H1 (cell line): ENCODE measurements around the gene ACYP2. TPM values are rescaled to one million over a fixed set of nuclear protein-coding genes. Genes with fewer than 3 reads are reported as not detected.

Experiments used
- CTCF ChIA-PET: fragments of 300-600 bp; sonication (Branson Sonifier 250); formaldehyde crosslinking; loops from one replicate; lab custom pipeline; 2021; ENCODE audit not compliant: partially characterized antibody; lab: Charles Lee
- POLR2A ChIA-PET: fragments of 300-600 bp; sonication (Branson Sonifier 250); formaldehyde crosslinking; loops from one replicate; lab custom pipeline; 2021; ENCODE audit warnings: inconsistent platforms; ENCODE audit not compliant: partially characterized antibody; lab: Charles Lee
- DNase-seq, 2 experiments: peaks; one replicate each; pipeline versions ENCODE4 v3.0.0 to v3.0.0-alpha.2; 2010 to 2022; ENCODE audit warnings: low spot score in 2 of 2, low read depth in 1 of 2, mixed read lengths in 1 of 2
- FAIRE-seq: peaks from 2 replicates; lab custom pipeline; 2011; peaks lifted over from hg19 to GRCh38; lab: Jason Lieb, UNC
- H2AFZ ChIP-seq: 2 replicates; pipeline ENCODE4 v1.8.1; 2012; ENCODE audit warnings: low read length, inconsistent platforms
- H2AK5ac ChIP-seq: 2 replicates; pipeline ENCODE4 v1.6.1; 2013; ENCODE audit warnings: low read depth, low read length
- H2BK120ac ChIP-seq: replicated peaks from 2 replicates; pipeline ENCODE3; 2013; ENCODE audit warnings: low read depth, low read length, inconsistent platforms
- H2BK12ac ChIP-seq: 2 replicates; pipeline ENCODE4 v1.6.1; 2013; ENCODE audit warnings: low read depth, low read length
- H2BK15ac ChIP-seq: 2 replicates; pipeline ENCODE4 v1.6.1; 2013; ENCODE audit warnings: low read length
- H2BK20ac ChIP-seq: 2 replicates; pipeline ENCODE4 v1.6.1; 2013; ENCODE audit warnings: low read length
- H2BK5ac ChIP-seq: 2 replicates; pipeline ENCODE4 v1.6.1; 2013; ENCODE audit warnings: low read depth, low read length
- H3K14ac ChIP-seq: 2 replicates; pipeline ENCODE4 v1.6.1; 2013; ENCODE audit warnings: inconsistent platforms; ENCODE audit not compliant: insufficient read length
- H3K18ac ChIP-seq: 2 replicates; pipeline ENCODE4 v1.6.1; 2013; ENCODE audit warnings: low read length; ENCODE audit errors: extremely low read depth
- H3K23ac ChIP-seq: 2 replicates; pipeline ENCODE4 v1.6.1; 2013; ENCODE audit warnings: inconsistent platforms; ENCODE audit not compliant: insufficient read length
- H3K23me2 ChIP-seq: 2 replicates; pipeline ENCODE4 v1.6.1; 2013; ENCODE audit warnings: low read depth, low read length
- H3K27ac ChIP-seq: 2 replicates; pipeline ENCODE4 v1.6.1; 2011; ENCODE audit warnings: low read depth, low read length, inconsistent platforms
- H3K27me3 ChIP-seq, 4 experiments: replicated peaks in 1 of 4; 1 replicate in 1 of 4; 2 replicates in 3 of 4; pipeline versions ENCODE4 v1.6.1 to v1.8.1; 2011 to 2013; ENCODE audit warnings: low read length in 3 of 4, mild to moderate bottlenecking in 3 of 4, inconsistent platforms in 2 of 4, mixed read lengths in 2 of 4, moderate library complexity in 1 of 4; ENCODE audit not compliant: control insufficient read depth in 3 of 4, insufficient read depth in 3 of 4; ENCODE audit errors: extremely low read depth in 1 of 4
- H3K36me3 ChIP-seq, 4 experiments: 2 replicates each; pipeline versions ENCODE4 v1.6.1 to v1.8.1; 2011 to 2013; ENCODE audit warnings: mild to moderate bottlenecking in 4 of 4, low read length in 3 of 4, moderate library complexity in 2 of 4, control low read depth in 1 of 4, inconsistent platforms in 1 of 4; ENCODE audit not compliant: insufficient read depth in 4 of 4, control insufficient read depth in 2 of 4
- H3K4ac ChIP-seq: replicated peaks from 2 replicates; pipeline ENCODE3; 2013; ENCODE audit warnings: low read length, low read depth, mixed read lengths, inconsistent platforms; ENCODE audit not compliant: insufficient read length
- H3K4me1 ChIP-seq, 4 experiments: replicated peaks in 1 of 4; 1 replicate in 1 of 4; 2 replicates in 3 of 4; pipeline versions ENCODE4 v1.6.1 to v1.8.1; 2011 to 2013; ENCODE audit warnings: low read length in 3 of 4, inconsistent platforms in 2 of 4, mixed read lengths in 1 of 4; ENCODE audit not compliant: insufficient read depth in 4 of 4, control insufficient read depth in 3 of 4
- H3K4me2 ChIP-seq, 2 experiments: 2 replicates each; pipeline versions ENCODE4 v1.6.1 to v1.8.1; 2011 to 2013; ENCODE audit warnings: low read depth in 2 of 2, low read length in 2 of 2, control low read depth in 1 of 2, inconsistent platforms in 1 of 2, mild to moderate bottlenecking in 1 of 2; ENCODE audit not compliant: insufficient read depth in 1 of 2
- H3K4me3 ChIP-seq, 4 experiments: fragments of 200-600, 300-600 bp in 1 of 4; sonication (generic), shearing (Covaris generic), sonication (Bioruptor Twin) in 1 of 4; 2 replicates each; pipeline versions ENCODE4 v1.5.1 to v1.8.1; 2011 to 2016; ENCODE audit warnings: low read length in 4 of 4, low read depth in 3 of 4, control low read depth in 2 of 4, inconsistent platforms in 2 of 4, mild to moderate bottlenecking in 2 of 4, mixed read lengths in 1 of 4, moderate library complexity in 1 of 4; ENCODE audit not compliant: insufficient read depth in 2 of 4; ENCODE audit errors: extremely low read depth in 1 of 4
- H3K56ac ChIP-seq: replicated peaks from 2 replicates; pipeline ENCODE3; 2013; ENCODE audit warnings: low read depth, mild to moderate bottlenecking, mixed read lengths, low read length, inconsistent platforms; ENCODE audit not compliant: insufficient read length
- H3K79me1 ChIP-seq: 2 replicates; pipeline ENCODE4 v1.6.1; 2013; ENCODE audit warnings: low read depth, low read length, control low read depth
- H3K79me2 ChIP-seq, 2 experiments: 2 replicates each; pipeline versions ENCODE4 v1.6.1 to v1.8.1; 2012 to 2013; ENCODE audit warnings: low read length in 2 of 2, mild to moderate bottlenecking in 2 of 2, inconsistent platforms in 1 of 2; ENCODE audit not compliant: insufficient read depth in 2 of 2, control insufficient read depth in 1 of 2
- H3K9ac ChIP-seq, 4 experiments: replicated peaks in 1 of 4; 1 replicate in 1 of 4; 2 replicates in 3 of 4; pipeline versions ENCODE4 v1.6.1 to v1.8.1; 2011 to 2013; ENCODE audit warnings: low read depth in 3 of 4, low read length in 3 of 4, control low read depth in 2 of 4, mild to moderate bottlenecking in 2 of 4, moderate library complexity in 2 of 4, inconsistent platforms in 1 of 4; ENCODE audit errors: extremely low read depth in 1 of 4
- H3K9me3 ChIP-seq, 2 experiments: 2 replicates each; pipeline versions ENCODE4 v1.6.1 to v1.8.1; 2012 to 2013; ENCODE audit warnings: mild to moderate bottlenecking in 2 of 2, moderate library complexity in 2 of 2, control low read depth in 1 of 2, inconsistent platforms in 1 of 2, low read depth in 1 of 2, low read length in 1 of 2, mixed read lengths in 1 of 2; ENCODE audit not compliant: insufficient read depth in 2 of 2
- H4K20me1 ChIP-seq, 2 experiments: replicated peaks in 1 of 2; 2 replicates each; pipeline versions ENCODE3 to v1.8.1; 2011 to 2013; ENCODE audit warnings: inconsistent platforms in 2 of 2, low read length in 2 of 2, mild to moderate bottlenecking in 1 of 2; ENCODE audit not compliant: insufficient read depth in 2 of 2, control insufficient read depth in 1 of 2
- H4K5ac ChIP-seq: 2 replicates; pipeline ENCODE4 v1.6.1; 2013; ENCODE audit warnings: low read length, low read depth, mixed read lengths, inconsistent platforms; ENCODE audit not compliant: insufficient read length
- H4K8ac ChIP-seq: 2 replicates; pipeline ENCODE4 v1.8.0; 2013; ENCODE audit warnings: mild to moderate bottlenecking, moderate library complexity, low read length, inconsistent platforms; ENCODE audit not compliant: insufficient read depth; ENCODE audit errors: extremely low read depth
- H4K91ac ChIP-seq: replicated peaks from 2 replicates; pipeline ENCODE3; 2013; ENCODE audit warnings: low read length, mixed read lengths, inconsistent platforms; ENCODE audit not compliant: insufficient read length
- CTCF ChIP-seq, 3 experiments: IDR thresholded peaks; 1 replicate in 2 of 3; 2 replicates in 1 of 3; pipeline versions ENCODE4 v1.5.1 to v1.6.1; 2011; ENCODE audit warnings: low read length in 3 of 3, mild to moderate bottlenecking in 3 of 3, inconsistent platforms in 2 of 3, low read depth in 1 of 3, moderate library complexity in 1 of 3; ENCODE audit not compliant: insufficient read depth in 1 of 3; ENCODE audit errors: control extremely low read depth in 1 of 3
- EP300 ChIP-seq, 2 experiments: IDR thresholded peaks; 1 replicate in 1 of 2; 2 replicates in 1 of 2; pipeline ENCODE4 v1.6.1; 2011 to 2012; ENCODE audit warnings: low read depth in 2 of 2, low read length in 2 of 2, mild to moderate bottlenecking in 2 of 2, borderline replicate concordance in 1 of 2, inconsistent platforms in 1 of 2, moderate library complexity in 1 of 2
- RAD21 ChIP-seq, 2 experiments: IDR thresholded peaks in 1 of 2; conservative IDR thresholded peaks in 1 of 2; 2 replicates each; pipeline ENCODE4 v1.6.1; 2011; ENCODE audit warnings: low read depth in 2 of 2, low read length in 2 of 2, improper control_type of control experiment in 1 of 2, inconsistent platforms in 1 of 2, mild to moderate bottlenecking in 1 of 2, moderate library complexity in 1 of 2
- SIRT6 ChIP-seq: IDR thresholded peaks from one replicate; pipeline ENCODE4 v1.7.1; 2012; ENCODE audit warnings: low read length, inconsistent platforms
- SP4 ChIP-seq: IDR thresholded peaks from 2 replicates; pipeline ENCODE4 v1.6.1; 2012; ENCODE audit warnings: low read length, inconsistent platforms
- WGBS, 2 experiments: shearing (Covaris generic) in 1 of 2; methylation state at CpG; one replicate each; pipeline versions ENCODE4 v1.1.6 to v1.1.7; 2013 to 2015; ENCODE audit warnings: low lambda C conversion rate in 2 of 2, mixed read lengths in 2 of 2, inconsistent platforms in 1 of 2, low coverage in 1 of 2, missing lambda C conversion rate in 1 of 2; ENCODE audit not compliant: insufficient replicate concordance in 2 of 2, insufficient coverage in 1 of 2, insufficient read length in 1 of 2; ENCODE audit errors: extremely low coverage in 1 of 2, missing lambda C conversion rate in 1 of 2; 5-methylcytosine and 5-hydroxymethylcytosine counted together
- polyA plus RNA-seq, 7 experiments: library from polyadenylated mRNA; depleted of rRNA in 3 of 7; stranded (reverse) in 5 of 7; unstranded in 2 of 7; fragments of >200 nt in 5 of 7; fragments of 200-250 nt in 2 of 7; gene quantifications; 1 replicate in 5 of 7; 2 replicates in 1 of 7; 4 replicates in 1 of 7; pipeline versions ENCODE4 v1.2.1 to v1.2.3, GENCODE V29; 2011 to 2013; ENCODE audit warnings: missing spikeins in 2 of 7, mixed read lengths in 2 of 7
- total RNA-seq: library from RNA; stranded (reverse); fragmentation: NEBNext Ultra II Directional; extraction: Animal tissue kit (Norgen Biotek cat#: 25700); gene quantifications from 2 replicates; pipeline ENCODE4 v1.2.1, GENCODE V29; 2021
- TF ChIP-seq, protein P1 (sequence below): IDR thresholded peaks from 2 replicates; pipeline ENCODE4 v1.6.1; 2012; ENCODE audit warnings: inconsistent platforms

The ACYP2 gene
- total and polyA plus RNA-seq, 2 of the 8 experiments (the other 6 are each of a cell fraction or from before 2014, with no cell fraction given), result 3.4 to 4.4 TPM

GRCh38 chr2:54133056-54133455, 17.6 kb downstream of the ACYP2 start:
- H3K79me2 ChIP-seq, result no peaks in the 10 kb centered on the region
- H2BK120ac ChIP-seq, result no peak overlapping the region
- H3K9me3 ChIP-seq, result no peaks in the 10 kb centered on the region
- H2BK20ac ChIP-seq, result no peak overlapping the region
- no peak overlapping the region for H2BK5ac ChIP-seq
- H2BK12ac ChIP-seq, result no peak overlapping the region
- no peak for DNase-seq
- no peak overlapping the region for H3K18ac ChIP-seq
- no peak overlapping the region for H3K4me2 ChIP-seq
- no peak overlapping the region for H4K5ac ChIP-seq
- no peaks in the 10 kb centered on the region for H3K79me1 ChIP-seq
- H3K4ac ChIP-seq, result no peak overlapping the region
- FAIRE-seq, result no peak
- H3K4me1 ChIP-seq, result no peaks in the 10 kb centered on the region
- H3K23ac ChIP-seq, result no peak overlapping the region
- no peak overlapping the region for H2BK15ac ChIP-seq
- no peak overlapping the region for H2AFZ ChIP-seq
- ChIA-PET POLR2A (interaction anchor here (0.7 kb wide), 1 partner anchor 11 kb away, joined by 3 read pairs; no protein-coding TSS in a partner anchor), CTCF (interaction anchor here (0.6 kb wide), 1 partner anchor 1503 kb away, joined by 4 read pairs; no protein-coding TSS in a partner anchor)
- H3K23me2 ChIP-seq, result no peaks in the 10 kb centered on the region
- H3K4me3 ChIP-seq, result no peak overlapping the region
- H3K9ac ChIP-seq, result no peak overlapping the region
- no peak overlapping the region for H4K8ac ChIP-seq
- no peak overlapping the region for H3K56ac ChIP-seq
- no peak overlapping the region for H3K14ac ChIP-seq
- 79% methylated on average over 4 of the region's 4 CpGs; no CpG with 5 or more reads in 1 of the 2 experiments for WGBS, 2 experiments
- H2AK5ac ChIP-seq, result no peak overlapping the region
- no peak overlapping the region for H3K27ac ChIP-seq
- no peak overlapping the region for H4K91ac ChIP-seq
- H4K20me1 ChIP-seq, result no peaks in the 10 kb centered on the region
- no peaks in the 10 kb centered on the region for H3K36me3 ChIP-seq
- no peaks in the 10 kb centered on the region for H3K27me3 ChIP-seq
- TF ChIP-seq EP300 (IDR thresholded peaks at IDR 0.05; ENCODE audit: borderline replicate concordance in 1 of 2, low read depth in 2 of 2, low read length in 2 of 2) (no peak), CTCF (IDR thresholded peaks at IDR 0.05; ENCODE audit: control extremely low read depth in 1 of 3, insufficient read depth in 1 of 3, low read depth in 1 of 3, low read length in 3 of 3) (no peak), SP4 (no peak), RAD21 (IDR thresholded peaks at IDR 0.05 in 1 of 2, conservative IDR thresholded peaks at IDR 0.05 in 1 of 2; ENCODE audit: low read depth in 2 of 2, low read length in 2 of 2) (no peak), SIRT6 (no peak)
- TF ChIP-seq, protein P1, sequence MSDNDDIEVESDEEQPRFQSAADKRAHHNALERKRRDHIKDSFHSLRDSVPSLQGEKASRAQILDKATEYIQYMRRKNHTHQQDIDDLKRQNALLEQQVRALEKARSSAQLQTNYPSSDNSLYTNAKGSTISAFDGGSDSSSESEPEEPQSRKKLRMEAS, result no peak
